ENCODE data around the gene SCGB1D1.

- TF ChIP-seq, protein P1, sequence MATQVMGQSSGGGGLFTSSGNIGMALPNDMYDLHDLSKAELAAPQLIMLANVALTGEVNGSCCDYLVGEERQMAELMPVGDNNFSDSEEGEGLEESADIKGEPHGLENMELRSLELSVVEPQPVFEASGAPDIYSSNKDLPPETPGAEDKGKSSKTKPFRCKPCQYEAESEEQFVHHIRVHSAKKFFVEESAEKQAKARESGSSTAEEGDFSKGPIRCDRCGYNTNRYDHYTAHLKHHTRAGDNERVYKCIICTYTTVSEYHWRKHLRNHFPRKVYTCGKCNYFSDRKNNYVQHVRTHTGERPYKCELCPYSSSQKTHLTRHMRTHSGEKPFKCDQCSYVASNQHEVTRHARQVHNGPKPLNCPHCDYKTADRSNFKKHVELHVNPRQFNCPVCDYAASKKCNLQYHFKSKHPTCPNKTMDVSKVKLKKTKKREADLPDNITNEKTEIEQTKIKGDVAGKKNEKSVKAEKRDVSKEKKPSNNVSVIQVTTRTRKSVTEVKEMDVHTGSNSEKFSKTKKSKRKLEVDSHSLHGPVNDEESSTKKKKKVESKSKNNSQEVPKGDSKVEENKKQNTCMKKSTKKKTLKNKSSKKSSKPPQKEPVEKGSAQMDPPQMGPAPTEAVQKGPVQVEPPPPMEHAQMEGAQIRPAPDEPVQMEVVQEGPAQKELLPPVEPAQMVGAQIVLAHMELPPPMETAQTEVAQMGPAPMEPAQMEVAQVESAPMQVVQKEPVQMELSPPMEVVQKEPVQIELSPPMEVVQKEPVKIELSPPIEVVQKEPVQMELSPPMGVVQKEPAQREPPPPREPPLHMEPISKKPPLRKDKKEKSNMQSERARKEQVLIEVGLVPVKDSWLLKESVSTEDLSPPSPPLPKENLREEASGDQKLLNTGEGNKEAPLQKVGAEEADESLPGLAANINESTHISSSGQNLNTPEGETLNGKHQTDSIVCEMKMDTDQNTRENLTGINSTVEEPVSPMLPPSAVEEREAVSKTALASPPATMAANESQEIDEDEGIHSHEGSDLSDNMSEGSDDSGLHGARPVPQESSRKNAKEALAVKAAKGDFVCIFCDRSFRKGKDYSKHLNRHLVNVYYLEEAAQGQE (IDR thresholded peaks at IDR 0.05; ENCODE audit: low read depth), result no peak
- TF ChIP-seq RAD21 (IDR thresholded peaks at IDR 0.05; ENCODE audit: low read depth) (no peak), POLR2AphosphoS5 (IDR thresholded peaks at IDR 0.05; ENCODE audit: low read depth, low read length) (no peak), YY1 (IDR thresholded peaks at IDR 0.05; ENCODE audit: extremely low read depth, insufficient replicate concordance, low read depth, low read length) (no peak)
- TF ChIP-seq, protein P2, sequence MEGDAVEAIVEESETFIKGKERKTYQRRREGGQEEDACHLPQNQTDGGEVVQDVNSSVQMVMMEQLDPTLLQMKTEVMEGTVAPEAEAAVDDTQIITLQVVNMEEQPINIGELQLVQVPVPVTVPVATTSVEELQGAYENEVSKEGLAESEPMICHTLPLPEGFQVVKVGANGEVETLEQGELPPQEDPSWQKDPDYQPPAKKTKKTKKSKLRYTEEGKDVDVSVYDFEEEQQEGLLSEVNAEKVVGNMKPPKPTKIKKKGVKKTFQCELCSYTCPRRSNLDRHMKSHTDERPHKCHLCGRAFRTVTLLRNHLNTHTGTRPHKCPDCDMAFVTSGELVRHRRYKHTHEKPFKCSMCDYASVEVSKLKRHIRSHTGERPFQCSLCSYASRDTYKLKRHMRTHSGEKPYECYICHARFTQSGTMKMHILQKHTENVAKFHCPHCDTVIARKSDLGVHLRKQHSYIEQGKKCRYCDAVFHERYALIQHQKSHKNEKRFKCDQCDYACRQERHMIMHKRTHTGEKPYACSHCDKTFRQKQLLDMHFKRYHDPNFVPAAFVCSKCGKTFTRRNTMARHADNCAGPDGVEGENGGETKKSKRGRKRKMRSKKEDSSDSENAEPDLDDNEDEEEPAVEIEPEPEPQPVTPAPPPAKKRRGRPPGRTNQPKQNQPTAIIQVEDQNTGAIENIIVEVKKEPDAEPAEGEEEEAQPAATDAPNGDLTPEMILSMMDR (IDR thresholded peaks at IDR 0.05 in 2 of 3, conservative IDR thresholded peaks at IDR 0.05 in 1 of 3; ENCODE audit: borderline replicate concordance in 1 of 3, insufficient read depth in 1 of 3, low read depth in 2 of 3, low read length in 2 of 3), result no peak
These were observed 37.5 kb upstream of the SCGB1D1 start for GRCh38 chr11:62152245-62153086.
